NCI-H510A treated with DMSO at 0.1 percent for 48 hours (cell line): ENCODE results near the gene NCR2.

ENCODE experiments used
- DNase-seq: peaks from one replicate; lab custom pipeline; 2025; lab: John Stamatoyannopoulos, UW

The NCR2 gene

DNA sequence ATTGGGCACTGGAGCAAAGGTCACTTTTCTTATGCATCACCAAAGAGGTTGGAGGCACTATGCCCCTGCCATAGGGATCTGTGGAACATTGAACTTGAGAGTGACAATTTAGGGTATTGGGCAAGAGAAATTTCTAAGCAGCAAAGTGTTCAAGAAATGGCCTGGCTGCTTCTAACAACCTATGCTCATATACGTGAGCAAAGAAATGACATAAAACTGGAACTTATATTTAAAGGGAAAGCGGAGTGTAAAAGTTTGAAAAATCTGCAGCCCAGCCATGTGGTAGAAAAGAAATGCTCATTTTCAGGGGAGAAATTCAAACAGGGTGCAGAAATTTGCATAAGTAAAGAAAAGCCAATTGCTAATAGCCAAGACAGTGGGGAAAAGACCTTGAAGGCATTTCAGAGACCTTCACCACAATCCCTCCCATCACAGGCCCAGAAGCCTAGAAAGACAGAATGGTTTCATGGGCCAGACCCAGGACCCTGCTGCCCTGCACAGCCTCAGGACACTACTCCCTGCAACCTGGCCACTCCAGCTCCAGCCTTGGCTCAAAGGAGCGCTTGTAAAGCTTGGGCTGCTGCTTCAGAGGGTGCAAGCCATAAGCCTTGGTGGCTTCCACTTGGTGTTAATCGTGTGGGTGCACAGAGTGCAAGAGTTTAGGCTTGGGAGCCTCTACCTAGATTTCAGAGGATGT lies 24.4 kb downstream of the NCR2 start:
- no peak for DNase-seq

DNA sequence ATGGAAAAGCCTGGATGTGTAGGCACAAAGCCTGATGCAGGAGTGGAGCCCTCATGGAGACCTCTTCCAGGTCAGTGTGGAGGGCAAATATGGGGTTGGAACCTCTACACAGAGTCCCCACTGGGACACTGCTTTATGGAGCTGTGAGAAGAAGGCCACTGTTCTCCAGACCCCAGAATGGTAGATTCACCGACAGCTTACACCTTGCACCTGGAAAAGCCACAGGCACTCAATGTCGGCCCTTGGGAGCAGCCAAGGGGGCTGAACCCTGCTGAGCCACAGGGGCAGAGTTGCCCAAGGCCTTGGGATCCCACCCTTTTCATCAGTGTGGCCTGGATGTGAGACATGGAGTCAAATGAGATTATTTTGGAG lies 24.9 kb downstream of the NCR2 start:
- no peak for DNase-seq

DNA sequence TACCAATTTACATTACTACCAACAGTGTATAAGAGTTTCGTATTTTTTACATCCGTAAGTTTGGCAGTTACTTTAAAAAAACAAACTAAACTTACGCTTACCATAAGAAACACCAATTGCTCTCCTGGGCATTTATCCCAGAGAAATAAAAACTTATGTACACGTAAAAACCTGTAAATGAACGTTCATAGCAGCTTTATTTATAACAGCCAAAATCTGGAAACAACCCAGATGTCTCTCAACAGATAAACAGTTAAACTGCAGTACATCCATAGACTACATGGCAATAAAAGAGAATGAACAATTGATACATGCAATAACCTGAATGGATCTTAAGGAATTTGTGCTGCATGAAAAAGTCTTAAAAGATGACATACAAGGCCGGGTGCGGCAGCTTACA lies 30.7 kb downstream of the NCR2 start:
- DNase-seq, result no peak

DNA sequence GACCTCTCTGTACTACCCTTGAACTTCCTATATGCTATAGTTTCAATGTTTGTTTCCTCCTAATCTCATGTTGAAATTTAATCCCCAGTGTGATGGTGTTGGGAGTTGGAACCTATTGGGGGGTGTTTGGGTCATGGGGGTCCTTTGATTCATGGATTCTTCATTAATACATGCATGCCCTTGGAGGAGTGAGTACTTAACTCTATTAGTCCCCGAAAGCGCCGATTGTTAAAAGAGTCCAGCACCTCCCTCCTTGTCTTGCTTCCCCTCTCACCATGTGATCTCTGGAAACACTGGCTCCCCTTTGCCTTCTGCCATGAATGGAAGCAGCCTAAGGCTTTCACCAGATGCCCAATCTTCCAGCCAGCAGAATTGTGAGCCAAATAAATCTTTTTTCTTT lies 31.7 kb downstream of the NCR2 start:
- no peak for DNase-seq

GRCh38 chr6:41367700-41368099 lies 32.3 kb downstream of the NCR2 start:
- peak; percentile 57 for DNase-seq

DNA sequence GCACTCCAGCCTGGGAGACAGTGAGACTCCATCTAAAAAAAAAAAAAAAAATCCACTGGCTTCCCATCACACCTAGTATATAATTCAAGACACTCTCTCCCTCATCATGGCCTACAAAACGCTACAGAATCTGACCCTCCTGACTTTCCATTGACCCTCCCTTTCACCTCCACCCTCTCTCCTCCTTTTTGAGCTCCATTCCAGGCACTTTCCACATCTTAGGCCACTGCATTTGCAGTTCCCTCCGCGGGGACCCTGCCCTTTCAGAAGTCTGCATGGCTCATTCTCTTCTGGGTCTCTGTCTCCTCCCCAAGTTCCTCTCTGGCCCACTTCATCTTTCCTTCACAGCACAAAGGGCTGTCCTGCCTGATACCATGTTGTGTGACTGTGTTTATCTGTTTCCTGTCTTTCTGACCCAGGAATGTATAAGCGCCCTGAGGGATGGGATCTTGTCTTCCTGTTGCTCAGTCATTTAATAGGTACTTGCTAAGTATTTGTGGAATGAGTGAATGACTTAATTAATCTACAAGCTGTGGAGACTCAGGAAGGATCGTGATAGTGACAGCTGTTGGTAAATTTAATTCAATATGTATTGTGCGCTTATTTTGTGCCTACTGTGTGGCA lies 35.2 kb downstream of the NCR2 start:
- DNase-seq, result no peak

DNA sequence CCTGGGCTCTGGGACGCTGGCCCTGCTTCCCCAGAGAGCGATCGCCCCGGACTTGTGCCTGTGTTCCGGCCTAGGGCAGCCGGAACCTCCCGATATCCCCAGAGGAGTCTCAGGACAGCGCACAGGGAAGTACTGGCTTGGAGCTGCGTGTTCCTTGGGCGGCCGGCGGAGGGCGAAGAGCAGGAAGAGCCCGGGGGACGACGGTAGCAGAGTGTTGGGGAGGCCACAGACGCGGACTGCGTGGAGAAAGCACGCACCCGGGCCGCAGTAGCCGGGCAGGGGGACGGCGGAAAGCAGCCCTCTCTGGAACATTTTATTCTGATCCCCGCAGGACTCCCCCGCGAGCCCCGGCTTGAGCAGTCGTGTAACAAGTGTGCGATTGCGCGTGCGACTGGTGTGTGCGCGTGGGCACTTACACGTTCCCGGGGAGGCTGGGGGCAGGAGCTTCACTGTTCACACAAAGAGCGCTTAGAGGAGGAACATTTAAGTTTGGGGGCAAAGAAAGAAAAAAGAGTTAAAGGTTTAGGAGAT lies 36.1 kb downstream of the NCR2 start:
- DNase-seq, result peak; percentile 48

GRCh38 chr6:41371992-41372831 lies 36.8 kb downstream of the NCR2 start:
- peak; percentile 13 for DNase-seq

DNA sequence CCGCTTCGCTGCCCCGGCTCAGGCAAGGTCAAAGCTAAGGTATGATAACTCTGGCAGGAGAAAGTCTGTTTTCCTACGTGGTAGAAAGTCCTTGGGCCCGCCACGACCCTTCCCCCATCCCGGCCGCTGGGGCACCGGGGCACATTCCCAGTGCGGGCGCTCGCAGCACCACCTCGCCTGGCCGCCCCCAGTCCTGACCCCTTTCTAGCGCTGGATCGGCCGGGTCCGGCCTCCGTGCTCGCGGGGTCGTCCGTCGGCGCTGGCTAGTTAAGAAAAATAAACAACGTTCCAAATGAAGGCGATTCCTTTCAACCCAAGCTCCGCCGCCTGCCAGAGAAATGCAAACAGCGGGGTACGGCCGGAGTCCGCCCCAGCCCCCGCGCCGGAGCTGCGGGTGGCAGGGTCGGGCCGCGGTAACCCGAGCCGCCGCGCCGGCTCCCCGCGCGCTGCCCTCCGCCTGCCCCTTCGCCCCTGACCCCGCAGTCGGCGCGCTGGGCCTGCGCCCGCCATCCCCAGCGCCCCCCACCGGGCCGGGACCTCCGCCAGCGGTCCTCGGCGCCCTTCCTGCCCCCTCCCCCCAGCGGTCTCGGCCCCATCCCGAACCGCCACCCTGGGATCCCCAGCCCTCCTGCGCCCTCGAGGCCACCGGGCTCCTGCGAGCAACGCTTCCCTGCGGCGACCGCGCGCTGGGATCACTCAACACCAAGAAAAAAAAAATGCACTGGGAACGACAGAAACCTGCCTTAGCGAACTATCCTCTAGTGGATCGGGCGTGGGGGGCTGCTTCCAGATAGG lies 37.6 kb downstream of the NCR2 start:
- no peak for DNase-seq

- no peak for DNase-seq
Measured at GRCh38 chr6:41373627-41373918, 38.2 kb downstream of the NCR2 start.

- peak; percentile 23 for DNase-seq
Measured at GRCh38 chr6:41373919-41374617, 38.7 kb downstream of the NCR2 start.

GRCh38 chr6:41374618-41375590 lies 39.5 kb downstream of the NCR2 start:
- no peak for DNase-seq

DNA sequence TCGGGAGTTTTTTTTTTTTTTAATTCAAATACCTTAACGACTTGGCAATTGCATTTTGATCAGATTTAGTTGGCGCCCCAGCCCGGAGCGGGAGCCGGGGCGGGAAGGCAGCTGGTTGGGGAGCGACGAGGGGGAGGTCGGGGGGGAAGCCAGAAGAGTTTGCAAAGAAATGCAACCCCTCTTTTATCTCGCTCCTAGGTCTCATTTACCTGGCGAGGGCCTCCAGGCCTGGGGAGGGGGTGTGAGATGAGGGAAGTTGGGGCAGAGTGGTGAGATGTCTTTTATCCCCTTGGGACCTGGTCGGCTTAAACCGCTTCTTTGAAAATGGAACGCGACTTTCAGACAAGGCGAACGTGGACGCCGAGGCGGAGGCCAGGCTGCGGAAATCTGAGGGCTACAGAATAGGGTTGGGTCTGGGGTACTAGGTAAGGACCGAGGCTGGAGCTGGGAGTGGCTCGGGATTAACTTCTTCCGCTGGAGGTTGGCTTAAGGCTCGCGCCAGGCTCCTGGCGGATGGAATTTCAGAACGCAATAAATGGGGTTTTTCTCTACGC lies 40.3 kb downstream of the NCR2 start:
- DNase-seq, result no peak

GRCh38 chr6:41376176-41376575 lies 40.8 kb downstream of the NCR2 start:
- DNase-seq, result no peak

GRCh38 chr6:41377071-41377470 lies 41.7 kb downstream of the NCR2 start:
- no peak for DNase-seq

DNA sequence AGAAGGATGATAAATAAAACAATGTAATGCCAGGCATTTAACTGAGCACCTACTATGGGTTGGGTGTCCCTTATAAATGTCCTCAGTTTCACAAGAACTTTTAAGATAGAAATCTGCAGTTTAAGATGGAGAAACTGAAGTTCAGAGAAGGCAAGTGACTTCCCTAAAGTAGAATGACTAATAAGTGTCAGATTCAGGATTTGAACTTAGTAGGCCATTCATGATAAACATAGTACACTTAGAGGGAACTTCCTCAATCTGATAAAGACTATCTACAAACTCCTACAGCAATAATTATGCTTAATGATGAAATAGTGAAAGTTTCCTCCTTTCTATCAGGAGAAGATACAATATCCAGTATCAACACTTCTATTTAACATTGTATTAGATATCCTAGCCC lies 43.9 kb downstream of the NCR2 start:
- DNase-seq, result no peak

DNA sequence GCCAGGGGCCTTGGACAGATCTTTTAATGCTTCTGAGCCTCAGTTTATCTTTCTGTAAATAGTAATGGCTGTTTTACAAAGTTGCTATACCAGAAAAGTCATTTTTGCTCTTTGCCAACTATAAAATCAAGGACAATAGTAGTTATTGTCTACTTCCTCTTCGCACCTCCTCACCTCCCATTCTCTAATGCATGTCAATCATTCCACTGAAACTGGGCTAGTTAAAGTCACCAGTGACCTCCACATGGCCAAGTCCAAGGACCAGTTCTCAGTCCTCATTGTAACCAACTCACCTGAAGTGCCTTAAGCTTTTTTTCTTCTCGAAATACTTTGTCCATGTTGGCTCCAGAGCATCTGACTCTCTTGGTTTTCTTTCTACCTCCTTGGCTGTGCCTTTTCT lies 51.2 kb downstream of the NCR2 start:
- DNase-seq, result no peak

- DNase-seq, result no peak
Measured at GRCh38 chr6:41392246-41392645, 56.8 kb downstream of the NCR2 start.

DNA sequence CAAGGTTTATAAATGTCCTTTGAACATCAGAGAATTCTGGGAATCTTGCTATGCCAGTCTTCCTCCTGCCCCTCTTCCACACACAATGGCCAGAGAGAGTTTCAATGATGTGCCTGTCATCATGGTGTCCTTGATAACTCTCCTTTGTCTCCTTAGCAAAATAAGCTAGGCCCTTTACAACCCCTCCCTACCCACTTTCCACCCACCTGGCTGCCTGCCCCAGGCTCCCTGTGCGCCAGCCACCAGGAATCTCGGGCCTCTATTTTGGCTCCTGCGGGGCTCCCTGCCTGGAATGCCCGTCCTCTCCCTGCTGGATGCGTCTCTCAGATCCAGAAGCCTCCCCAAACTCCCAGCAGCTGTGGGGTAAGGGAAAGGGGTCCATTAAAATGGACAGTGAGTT lies 60.9 kb downstream of the NCR2 start:
- no peak for DNase-seq

- no peak for DNase-seq
Measured at GRCh38 chr6:41399424-41399823, 64.0 kb downstream of the NCR2 start.
